ENCODE results near the gene TSPY8.
"Not testable (repeated sequence)": the region's sequence is repeated elsewhere in the genome, so short reads cannot be mapped to it uniquely, and the experiment has no call there.

TSPY8 gene, protein sequence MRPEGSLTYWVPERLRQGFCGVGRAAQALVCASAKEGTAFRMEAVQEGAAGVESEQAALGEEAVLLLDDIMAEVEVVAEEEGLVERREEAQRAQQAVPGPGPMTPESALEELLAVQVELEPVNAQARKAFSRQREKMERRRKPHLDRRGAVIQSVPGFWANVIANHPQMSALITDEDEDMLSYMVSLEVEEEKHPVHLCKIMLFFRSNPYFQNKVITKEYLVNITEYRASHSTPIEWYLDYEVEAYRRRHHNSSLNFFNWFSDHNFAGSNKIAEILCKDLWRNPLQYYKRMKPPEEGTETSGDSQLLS

DNA sequence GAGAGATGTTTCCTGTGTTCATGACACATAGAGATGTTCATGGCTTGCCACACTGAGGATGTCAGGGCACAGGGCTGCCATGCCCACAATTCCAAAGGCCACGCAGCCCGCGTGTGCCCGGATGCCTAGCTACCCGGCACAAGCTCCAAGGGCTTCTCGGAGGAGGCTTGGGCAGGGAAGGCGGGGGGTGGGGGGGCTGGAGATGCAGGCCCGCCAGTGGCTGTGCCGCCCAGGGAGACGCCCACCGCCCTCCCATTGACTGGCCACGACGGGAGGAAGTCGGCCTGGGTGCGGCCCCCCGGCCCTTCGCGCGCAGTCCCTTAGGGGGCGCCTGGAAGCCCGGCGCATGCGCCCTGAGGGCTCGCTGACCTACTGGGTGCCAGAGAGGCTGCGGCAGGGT is at the start of gene TSPY8:
TSPY8 (plus strand) TSS at position 301 of the 400 bp plus-strand sequence; CDS start at position 347, 46 bp downstream.
- DNase-seq: not testable (repeated sequence)

DNA sequence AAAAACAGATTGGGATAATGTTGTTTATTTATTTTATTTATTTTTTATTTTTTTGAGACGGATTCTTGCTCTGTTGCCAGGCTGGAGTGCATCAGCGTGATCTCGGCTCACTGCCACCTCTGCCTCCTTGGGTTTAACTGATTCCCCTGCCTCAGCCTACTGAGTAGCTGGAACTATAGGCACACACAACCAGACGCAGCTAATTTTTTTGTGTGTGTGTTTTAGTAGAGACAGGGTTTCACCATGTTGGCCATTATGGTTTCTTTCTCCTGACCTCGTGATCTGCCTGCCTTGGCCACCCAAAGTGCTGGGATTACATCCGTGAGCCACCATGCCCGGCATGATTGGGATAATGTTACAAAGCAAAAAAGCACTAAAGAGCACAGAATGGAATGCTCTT is 36.6 kb upstream of the TSPY8 start:
- DNase-seq: no peak

DNA sequence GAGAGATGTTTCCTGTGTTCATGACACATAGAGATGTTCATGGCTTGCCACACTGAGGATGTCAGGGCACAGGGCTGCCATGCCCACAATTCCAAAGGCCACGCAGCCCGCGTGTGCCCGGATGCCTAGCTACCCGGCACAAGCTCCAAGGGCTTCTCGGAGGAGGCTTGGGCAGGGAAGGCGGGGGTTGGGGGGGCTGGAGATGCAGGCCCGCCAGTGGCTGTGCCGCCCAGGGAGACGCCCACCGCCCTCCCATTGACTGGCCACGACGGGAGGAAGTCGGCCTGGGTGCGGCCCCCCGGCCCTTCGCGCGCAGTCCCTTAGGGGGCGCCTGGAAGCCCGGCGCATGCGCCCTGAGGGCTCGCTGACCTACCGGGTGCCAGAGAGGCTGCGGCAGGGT is 20.4 kb upstream of the TSPY8 start, which contains the start of gene TSPY4:
TSPY4 (plus strand) TSS at position 301 of the 400 bp plus-strand sequence; CDS start at position 347, 46 bp downstream.
- DNase-seq: not testable (repeated sequence)

DNA sequence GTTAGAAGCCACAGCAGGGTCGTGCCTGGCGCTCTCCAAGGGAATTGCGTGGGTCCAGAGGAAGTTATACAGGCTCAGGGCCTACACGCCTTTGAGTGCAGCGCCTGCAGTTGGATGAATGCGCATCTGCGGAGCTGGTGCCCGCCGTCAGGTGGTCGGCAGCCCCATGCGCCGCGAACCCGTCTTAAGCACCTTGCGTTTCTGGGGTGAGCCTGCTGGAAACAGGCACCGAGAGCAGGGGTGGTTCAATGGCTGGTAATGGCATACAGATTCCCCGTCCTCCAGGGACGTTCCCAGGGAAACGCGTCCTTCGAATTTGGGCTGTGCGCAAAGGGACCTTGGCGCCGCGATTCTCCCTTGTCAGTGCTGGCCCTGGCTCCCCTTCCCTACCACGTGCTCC is 38.9 kb downstream of the TSPY8 start:
- not testable (repeated sequence) for DNase-seq

DNA sequence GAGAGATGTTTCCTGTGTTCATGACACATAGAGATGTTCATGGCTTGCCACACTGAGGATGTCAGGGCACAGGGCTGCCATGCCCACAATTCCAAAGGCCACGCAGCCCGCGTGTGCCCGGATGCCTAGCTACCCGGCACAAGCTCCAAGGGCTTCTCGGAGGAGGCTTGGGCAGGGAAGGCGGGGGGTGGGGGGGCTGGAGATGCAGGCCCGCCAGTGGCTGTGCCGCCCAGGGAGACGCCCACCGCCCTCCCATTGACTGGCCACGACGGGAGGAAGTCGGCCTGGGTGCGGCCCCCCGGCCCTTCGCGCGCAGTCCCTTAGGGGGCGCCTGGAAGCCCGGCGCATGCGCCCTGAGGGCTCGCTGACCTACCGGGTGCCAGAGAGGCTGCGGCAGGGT is 40.5 kb downstream of the TSPY8 start, which contains the start of gene TSPY3:
TSPY3 (plus strand) TSS at position 301 of the 400 bp plus-strand sequence; CDS start at position 347, 46 bp downstream.
- DNase-seq: not testable (repeated sequence)
